Measurements from ENCODE around the gene MAEA.

- TF ChIP-seq CTCF (IDR thresholded peaks at IDR 0.05), result no peak
- no peak for TF ChIP-seq POLR2AphosphoS5 (IDR thresholded peaks at IDR 0.05)
Observed at GRCh38 chr4:1242506-1243450, 46.9 kb upstream of the MAEA start.
